Mucosa of stomach (tissue), 1 donor: ENCODE results near the gene SCAI.

ENCODE experiments used
- H3K27me3 ChIP-seq: one replicate; pipeline ENCODE4 v1.7.0; 2013; ENCODE audit warnings: mild to moderate bottlenecking, low read length; ENCODE audit not compliant: control insufficient read depth, insufficient read depth
- H3K36me3 ChIP-seq: one replicate; pipeline ENCODE4 v1.7.0; 2013; ENCODE audit warnings: low read length; ENCODE audit not compliant: control insufficient read depth, insufficient read depth
- H3K4me1 ChIP-seq: one replicate; pipeline ENCODE4 v1.7.0; 2013; ENCODE audit warnings: mild to moderate bottlenecking, low read length; ENCODE audit not compliant: control insufficient read depth, insufficient read depth
- H3K4me3 ChIP-seq: one replicate; pipeline ENCODE4 v1.7.0; 2013; ENCODE audit warnings: low read length
- H3K9ac ChIP-seq: one replicate; pipeline ENCODE4 v1.7.0; 2013; ENCODE audit warnings: mild to moderate bottlenecking, low read length, moderate library complexity
- H3K9me3 ChIP-seq: one replicate; pipeline ENCODE4 v1.7.0; 2013; ENCODE audit warnings: mild to moderate bottlenecking, low read length, moderate library complexity; ENCODE audit not compliant: control insufficient read depth
- donor health status: Pancreatic carcinoma.

Gene SCAI

DNA sequence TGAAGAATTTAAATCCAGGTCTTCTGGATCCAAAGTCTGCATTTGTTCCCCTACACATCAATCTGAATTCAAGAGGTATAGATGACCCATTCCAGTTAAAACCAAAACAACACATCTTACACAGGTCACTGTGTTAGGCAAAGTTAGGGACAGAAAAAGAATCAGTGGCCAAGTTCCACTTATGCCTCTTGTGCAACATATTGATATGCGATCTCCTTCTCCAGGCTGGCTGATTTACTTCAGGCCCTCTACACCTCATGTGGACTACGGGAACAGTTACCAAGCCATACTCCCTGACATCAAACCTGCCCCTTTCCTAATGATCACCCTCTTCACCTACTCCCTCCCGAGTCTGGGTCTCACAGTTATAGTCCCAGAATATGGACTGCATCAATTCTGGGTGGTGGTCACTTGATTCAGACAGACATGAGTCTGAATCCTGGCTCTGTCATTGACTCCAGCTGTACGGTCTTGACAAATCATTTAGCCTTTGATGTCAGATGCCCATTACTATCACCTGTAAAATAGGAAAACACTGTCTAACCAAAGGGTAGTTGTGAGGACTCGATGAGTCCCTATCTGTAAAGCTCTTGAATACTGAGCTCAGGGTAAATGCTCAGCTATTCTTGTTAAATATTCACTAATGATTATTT, 228.4 kb downstream of the SCAI start:
- H3K4me1 ChIP-seq, result no peaks in the 10 kb centered on the region
- H3K9me3 ChIP-seq, result no peaks in the 10 kb centered on the region
- H3K9ac ChIP-seq, result no peak overlapping the region
- no peaks in the 10 kb centered on the region for H3K36me3 ChIP-seq
- H3K4me3 ChIP-seq, result no peak overlapping the region
- H3K27me3 ChIP-seq, result no peaks in the 10 kb centered on the region

DNA sequence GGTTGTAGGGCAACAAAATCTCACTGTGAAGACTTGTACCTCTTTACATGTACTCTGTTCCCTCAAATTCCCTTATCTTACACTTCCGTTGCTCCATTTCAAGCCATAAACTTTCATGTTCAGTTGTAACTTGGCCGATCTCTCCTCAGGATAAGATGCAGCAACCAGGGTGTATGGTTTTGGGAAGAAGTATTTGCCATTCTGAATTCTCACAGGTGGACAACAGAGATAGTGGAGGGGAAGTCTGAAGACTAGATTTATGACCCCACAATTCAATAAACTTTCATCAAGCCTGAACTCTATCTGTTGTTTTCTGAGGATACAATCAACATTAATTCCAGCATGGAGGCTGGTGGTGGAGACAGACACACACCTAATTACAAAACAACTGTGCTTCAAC, 229.9 kb downstream of the SCAI start:
- Histone ChIP-seq H3K27me3 (no peaks in the 10 kb centered on the region), H3K4me3 (no peak overlapping the region), H3K9me3 (no peaks in the 10 kb centered on the region), H3K4me1 (no peaks in the 10 kb centered on the region), H3K36me3 (no peaks in the 10 kb centered on the region), H3K9ac (no peak overlapping the region)

DNA sequence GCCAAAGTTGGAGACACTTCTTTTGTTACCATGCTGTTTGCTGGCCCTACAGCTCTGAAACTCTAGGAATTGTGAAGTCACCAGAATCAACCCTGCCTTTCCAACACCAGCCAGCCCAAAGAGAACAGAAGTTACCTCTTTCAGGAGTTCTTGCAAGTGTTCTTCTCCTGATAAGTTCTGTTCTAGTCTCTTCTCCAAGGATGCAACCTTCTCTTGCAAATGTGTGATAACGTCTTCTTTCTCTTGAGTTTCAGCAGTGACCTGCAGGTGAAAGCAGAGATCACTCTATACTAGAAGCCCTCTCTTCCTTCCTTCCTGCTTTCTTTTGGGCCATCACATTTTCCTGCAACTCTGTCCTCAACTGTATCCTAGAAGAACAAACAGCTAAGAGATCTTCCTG, 231.6 kb downstream of the SCAI start:
- H3K4me1 ChIP-seq, result no peaks in the 10 kb centered on the region
- no peak overlapping the region for H3K9ac ChIP-seq
- no peaks in the 10 kb centered on the region for H3K36me3 ChIP-seq
- no peak overlapping the region for H3K4me3 ChIP-seq
- no peaks in the 10 kb centered on the region for H3K9me3 ChIP-seq
- H3K27me3 ChIP-seq, result no peaks in the 10 kb centered on the region

DNA sequence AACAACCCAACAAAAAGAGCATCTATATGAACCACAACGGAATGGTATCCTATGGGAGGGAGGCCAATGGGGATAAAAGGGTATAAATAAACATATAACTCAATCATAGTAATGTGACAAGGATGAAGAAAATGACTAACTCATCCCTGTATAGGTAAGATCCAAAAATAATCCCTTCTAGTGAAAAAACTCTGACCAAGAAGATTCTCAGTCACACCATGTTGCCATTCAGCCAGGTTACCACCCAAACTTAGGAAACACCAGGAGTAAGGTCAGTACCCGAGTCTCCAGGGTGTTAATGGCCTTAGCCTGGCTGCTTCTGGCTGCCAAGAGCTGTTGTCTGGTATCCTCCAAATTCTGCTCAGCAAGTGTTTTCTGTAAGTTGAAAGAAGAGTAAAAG, 235.2 kb downstream of the SCAI start:
- no peaks in the 10 kb centered on the region for H3K27me3 ChIP-seq
- no peaks in the 10 kb centered on the region for H3K9me3 ChIP-seq
- no peaks in the 10 kb centered on the region for H3K36me3 ChIP-seq
- H3K4me1 ChIP-seq, result no peaks in the 10 kb centered on the region
- H3K9ac ChIP-seq, result no peak overlapping the region
- H3K4me3 ChIP-seq, result no peak overlapping the region

DNA sequence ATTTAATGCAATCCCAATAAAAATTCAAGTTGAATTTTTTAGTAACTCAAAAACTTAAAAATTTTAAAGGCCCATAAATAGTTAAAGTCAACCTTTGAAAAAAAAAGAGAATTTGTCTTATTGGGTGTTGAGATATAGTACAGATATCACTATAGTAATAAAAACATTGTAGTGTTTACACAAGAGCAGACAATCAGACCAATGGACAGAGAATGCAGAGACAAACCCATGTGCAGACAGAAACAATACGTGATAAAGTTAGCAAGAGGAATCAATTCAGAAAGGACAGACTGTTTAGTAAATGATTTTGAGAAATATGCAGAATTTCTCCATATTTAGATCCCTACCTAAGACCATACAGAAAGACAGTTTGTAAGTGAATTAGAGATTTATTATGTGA, 236.4 kb downstream of the SCAI start:
- no peaks in the 10 kb centered on the region for H3K4me1 ChIP-seq
- H3K9me3 ChIP-seq, result no peaks in the 10 kb centered on the region
- H3K9ac ChIP-seq, result no peak overlapping the region
- H3K27me3 ChIP-seq, result no peaks in the 10 kb centered on the region
- H3K36me3 ChIP-seq, result no peaks in the 10 kb centered on the region
- no peak overlapping the region for H3K4me3 ChIP-seq

DNA sequence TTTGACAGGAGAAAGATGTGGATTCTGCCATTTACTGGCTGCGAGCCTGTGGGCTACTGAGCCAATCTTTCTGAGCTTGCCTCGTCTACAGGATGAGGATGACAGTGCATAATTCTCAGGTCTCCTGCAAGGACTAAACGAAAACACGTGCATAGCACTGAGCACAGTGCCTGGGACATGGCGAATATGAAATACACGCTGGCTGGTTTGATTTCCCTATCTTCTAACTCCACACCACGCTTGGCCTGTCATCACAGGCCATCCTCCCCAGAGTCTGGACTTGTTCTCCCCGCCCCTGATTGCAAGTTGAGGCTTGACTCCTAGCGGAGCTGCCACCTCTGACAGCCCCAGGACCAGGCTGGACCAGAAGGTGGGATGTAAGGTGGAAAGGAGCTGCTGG, 243.5 kb downstream of the SCAI start:
- H3K9ac ChIP-seq, result no peak overlapping the region
- no peaks in the 10 kb centered on the region for H3K27me3 ChIP-seq
- peaks cover under 1% of the 10 kb centered on the region for H3K36me3 ChIP-seq
- H3K4me1 ChIP-seq, result no peaks in the 10 kb centered on the region
- H3K4me3 ChIP-seq, result no peak overlapping the region
- no peaks in the 10 kb centered on the region for H3K9me3 ChIP-seq

DNA sequence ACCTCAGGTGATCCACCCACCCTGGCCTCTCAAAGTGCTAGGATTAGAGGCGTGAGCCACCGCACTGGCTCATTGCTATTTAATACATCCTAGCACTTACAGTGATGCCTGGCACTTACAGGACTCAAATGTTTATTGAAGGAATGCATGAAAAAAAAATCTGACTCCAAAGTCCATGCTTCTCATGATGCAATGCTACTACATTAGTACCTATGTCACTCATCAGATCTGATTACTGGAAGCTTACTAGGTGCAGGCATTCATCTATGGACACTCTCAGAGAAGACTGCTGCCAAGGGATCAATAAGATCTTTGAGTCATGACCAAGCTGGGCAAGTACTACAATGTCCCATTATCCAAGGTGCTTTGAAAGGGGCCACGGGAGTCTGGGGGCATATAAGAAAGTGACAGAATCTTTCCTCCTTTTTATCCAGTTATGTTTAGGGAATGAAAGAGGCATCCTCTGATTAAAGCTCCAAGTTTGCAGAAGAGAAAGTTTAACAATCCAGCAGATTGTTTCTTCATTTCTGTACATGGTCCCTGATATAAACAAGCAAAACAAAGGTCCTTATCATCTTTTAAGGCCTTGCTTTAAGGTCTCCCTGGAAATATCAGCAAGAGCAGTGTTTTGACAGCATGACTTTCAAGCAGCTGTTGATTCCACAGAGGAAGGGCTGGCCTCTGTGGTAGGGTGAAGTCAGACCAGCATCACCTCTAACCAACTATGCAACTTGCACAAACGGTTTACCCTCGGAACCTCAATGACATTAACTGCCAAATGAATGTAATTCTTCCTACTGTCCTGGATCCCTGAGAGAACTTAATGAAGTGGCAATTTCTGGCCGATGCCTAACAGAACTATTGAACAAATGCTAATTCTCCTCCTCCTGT, 245.5 kb downstream of the SCAI start:
- H3K9ac ChIP-seq, result no peak overlapping the region
- H3K27me3 ChIP-seq, result no peaks in the 10 kb centered on the region
- H3K4me1 ChIP-seq, result no peaks in the 10 kb centered on the region
- peaks cover 13% of the 10 kb centered on the region for H3K36me3 ChIP-seq
- H3K9me3 ChIP-seq, result no peaks in the 10 kb centered on the region
- no peak overlapping the region for H3K4me3 ChIP-seq

DNA sequence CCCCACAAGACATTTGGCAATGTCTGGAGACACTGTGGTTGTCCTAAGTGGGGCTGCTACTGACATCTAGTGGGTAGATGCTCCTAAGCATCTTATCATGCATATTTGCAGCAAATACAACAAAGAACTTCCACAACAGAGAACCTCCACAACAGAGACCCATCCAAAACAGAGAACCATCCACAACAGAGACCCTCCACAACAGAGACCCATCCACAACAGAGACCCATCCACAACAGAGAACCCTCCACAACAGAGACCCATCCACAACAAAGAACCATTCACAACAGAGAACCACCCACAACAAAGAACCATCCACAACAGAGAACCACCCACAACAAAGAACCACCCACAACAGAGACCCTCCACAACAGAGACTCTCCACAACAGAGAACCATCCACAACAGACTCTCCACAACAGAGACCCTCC, 248.6 kb downstream of the SCAI start:
- no peaks in the 10 kb centered on the region for H3K9me3 ChIP-seq
- no peak overlapping the region for H3K9ac ChIP-seq
- H3K27me3 ChIP-seq, result no peaks in the 10 kb centered on the region
- H3K4me3 ChIP-seq, result no peak overlapping the region
- H3K4me1 ChIP-seq, result no peaks in the 10 kb centered on the region
- peaks cover 13% of the 10 kb centered on the region for H3K36me3 ChIP-seq

DNA sequence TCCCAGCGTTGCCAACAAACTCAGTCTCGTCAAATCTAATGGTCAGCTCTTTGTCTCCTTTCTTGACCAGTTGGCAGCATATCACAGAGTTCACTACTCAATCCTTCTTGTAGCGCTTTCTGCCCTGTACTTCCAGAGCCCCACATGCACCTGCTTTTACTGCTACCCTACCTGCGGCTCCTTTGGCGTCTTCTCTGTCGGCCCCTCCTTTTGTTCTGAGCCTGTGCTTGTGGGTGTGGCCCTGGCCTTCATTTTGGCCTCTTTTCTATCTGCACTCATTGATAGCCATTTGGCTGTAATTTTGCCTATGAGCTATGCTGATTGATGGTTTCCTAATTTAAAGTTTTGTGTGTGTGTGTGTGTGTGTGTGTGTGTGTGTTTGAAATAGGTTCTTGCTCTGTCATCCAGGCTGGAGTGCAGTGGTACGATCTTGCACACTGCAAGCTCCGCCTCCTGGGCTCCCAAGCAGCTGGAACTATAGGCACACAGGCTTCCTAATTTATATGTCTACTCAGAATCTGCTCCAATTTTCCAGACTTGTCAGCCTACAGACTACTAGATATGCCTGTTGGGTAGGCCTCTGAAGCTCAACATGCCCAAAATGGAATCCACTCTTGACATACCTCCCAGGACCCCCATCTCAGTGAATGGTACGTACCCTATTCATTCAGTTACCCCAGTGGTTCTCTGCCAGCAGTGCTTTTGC, 249.1 kb downstream of the SCAI start:
- Histone ChIP-seq H3K9me3 (no peaks in the 10 kb centered on the region), H3K27me3 (no peaks in the 10 kb centered on the region), H3K9ac (no peak overlapping the region), H3K36me3 (peaks cover 13% of the 10 kb centered on the region), H3K4me1 (no peaks in the 10 kb centered on the region), H3K4me3 (no peak overlapping the region)
